TTC549 (cell line): Measurements from ENCODE around the gene USP7.
"Not testable (repeated sequence)": the region's sequence is repeated elsewhere in the genome, so short reads cannot be mapped to it uniquely, and the experiment has no call there.

Experiments used
- FAIRE-seq: peaks from 2 replicates; lab custom pipeline; 2012; peaks lifted over from hg19 to GRCh38; lab: Jason Lieb, UNC

The USP7 gene

DNA sequence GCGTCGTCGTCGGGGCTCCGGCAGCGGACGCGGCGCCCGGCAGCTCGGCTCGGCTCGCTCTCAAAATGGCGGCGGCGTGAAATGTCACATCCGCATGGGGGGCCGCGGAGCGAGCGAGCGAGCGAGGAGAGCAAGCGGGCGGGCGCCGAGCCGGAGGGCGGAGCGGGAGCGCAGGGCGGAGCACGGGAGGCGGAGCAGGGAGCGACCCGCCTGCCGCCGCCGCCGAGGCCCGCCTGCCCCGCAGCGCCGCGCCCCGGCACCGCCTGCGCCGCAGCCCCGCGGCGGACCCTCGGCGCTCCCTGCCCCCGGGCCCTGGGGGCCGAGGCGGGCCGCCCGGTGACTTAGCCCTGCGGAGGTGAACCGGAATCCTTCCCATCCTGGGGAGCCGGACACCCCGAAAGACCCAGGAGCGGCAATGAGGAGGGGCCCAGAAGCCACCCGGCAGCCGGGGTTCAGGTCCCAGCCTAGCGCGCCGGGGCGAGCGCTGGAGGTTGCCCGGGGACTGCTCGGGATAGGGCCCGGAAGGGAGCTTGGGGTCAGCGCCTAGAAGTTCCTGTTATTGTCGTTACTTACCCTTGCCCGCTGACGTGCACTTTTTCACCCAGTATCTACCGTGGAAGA is at the start of gene USP7:
Gene USP7 (minus strand): TSS at position 86 of the 621 bp plus-strand sequence. CDS start 621 bp downstream, outside the sequence.
- no peak for FAIRE-seq

- FAIRE-seq = no peak
Measured at GRCh38 chr16:9013508-9013864, 49.8 kb upstream of the USP7 start.

DNA sequence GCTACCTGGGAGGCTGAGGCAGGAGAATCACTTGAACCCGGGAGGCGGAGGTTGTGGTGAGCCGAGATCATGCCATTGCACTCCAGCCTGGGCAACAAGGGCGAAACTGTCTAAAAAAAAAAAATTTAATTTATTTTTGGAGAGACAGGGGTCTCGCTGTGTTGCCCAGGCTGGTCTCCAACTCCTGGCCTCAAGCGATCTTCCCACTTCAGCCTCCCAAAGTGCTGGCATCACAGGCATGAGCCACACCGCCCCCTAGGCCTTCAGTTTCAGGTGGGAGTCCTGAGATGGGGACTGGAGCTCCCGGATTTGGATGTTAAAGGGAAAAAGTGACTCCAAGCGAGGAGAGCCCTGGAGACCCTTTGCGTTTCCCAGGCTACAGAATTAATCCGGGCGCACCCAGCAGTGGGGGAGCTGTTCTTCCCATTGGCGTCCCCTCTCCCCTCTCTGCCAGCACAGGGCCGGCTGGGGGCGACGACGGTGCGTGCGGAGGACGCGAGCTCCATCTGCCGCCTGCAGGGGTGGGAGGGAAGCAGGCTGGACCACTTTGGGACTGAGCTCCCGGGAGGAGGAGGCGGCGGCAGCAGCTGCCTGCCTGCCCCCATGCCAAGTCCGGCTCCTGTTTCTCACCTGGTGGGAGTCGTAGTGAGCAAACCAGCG is 49.3 kb upstream of the USP7 start:
- FAIRE-seq = no peak

DNA sequence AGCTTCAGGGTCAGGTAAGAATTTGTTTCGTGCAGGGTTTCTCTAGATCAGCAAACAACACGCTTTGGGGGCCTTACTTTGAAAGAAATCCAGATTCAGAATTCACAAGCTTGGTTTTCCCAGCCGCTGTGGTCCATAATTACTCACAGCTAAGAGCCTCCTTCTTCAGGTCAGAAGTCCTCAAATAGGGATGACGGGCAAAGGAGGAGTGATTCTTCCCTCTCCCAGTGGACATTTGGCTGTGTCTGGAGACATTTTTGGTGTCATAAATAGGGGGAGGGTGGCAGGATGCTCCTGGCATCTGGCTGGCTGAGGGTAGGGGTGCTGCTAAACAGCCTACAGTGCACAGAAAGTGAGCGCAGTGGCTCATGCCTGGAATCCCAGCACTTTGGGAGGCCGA is 48.6 kb upstream of the USP7 start:
- no peak for FAIRE-seq

DNA sequence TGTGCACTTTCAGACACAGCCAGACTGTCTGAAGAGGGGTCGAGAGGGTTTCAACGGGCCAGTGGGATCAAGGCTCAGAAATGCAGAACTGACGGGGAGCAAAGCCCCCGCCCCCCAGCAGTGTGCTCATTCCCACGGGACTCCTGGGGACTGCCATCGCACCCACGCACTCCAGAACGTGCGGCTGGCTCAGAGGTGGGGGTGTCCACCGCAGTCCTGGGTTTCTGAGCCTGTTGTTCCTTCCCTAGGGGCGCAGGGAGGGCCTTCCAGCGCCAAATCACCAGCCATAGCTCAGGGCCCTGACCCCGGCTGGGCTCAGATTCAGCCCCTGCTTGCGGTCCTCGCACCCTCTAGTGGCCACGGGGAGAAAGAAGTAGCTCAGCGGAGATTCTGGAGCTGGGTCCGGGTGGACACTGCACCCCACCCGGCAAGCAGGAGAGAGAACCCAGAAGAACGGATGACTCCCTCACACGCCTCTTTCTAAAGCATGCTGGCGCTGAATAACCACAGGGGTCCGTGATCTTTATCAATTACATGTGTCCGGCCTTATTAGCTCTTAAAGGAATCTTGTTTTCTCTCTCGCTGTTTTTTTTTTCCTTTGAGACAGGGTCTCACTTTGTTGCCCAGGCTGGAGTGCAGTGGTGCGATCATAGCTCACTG is 45.0 kb upstream of the USP7 start:
- no peak for FAIRE-seq

DNA sequence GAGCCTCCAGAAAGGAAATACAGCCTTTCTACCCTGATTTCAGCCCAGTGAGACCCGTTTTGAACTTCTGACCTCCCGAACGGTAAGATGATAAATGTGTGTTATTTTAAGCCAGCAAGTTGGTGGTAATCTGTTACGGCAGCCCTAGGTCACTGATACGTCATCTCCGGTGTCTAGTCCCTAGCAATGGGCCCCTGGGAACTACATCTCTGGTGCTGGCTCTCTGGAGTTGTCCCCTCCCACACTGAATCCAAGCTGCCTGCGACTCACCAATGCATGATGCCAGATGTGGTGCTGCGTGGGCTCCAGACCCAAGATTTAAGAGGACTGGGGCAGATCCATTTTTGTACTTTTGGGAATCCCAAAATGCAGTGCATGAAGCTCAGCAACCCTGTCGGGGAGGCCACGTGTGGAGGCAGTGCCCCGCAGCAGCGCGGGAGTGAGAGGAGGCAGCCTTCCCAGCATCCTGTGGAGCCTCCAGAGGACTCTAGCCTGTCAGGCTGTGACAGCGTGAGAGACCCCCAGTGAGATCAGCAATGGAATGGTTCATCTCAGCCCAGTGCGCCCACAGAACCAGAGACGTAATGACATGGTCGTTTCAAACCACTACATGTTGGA is 43.6 kb upstream of the USP7 start:
- no peak for FAIRE-seq

GRCh38 chr16:9004183-9004582 is 40.5 kb upstream of the USP7 start:
- FAIRE-seq = no peak

- FAIRE-seq = no peak
Measured at GRCh38 chr16:9003763-9004162, 40.1 kb upstream of the USP7 start.

DNA sequence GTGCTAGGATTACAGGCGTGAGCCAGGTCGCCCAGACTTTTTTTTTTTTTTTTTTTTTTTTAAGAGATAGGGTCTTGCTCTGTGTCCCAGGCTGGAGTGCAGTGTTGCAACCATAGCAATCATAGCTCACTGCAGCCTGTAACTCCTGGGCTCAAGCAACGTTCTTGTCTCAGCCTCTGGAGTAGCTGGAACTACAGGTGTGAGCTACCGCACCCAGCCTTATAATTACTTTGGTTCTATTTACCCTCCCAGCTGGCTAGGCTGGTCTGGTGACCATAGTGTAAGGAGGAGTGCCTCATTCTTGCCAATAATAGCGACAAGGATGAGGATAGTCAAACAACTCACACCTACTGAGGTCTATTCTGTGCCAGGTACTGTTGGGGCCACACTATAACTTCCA is 39.6 kb upstream of the USP7 start:
- no peak for FAIRE-seq

GRCh38 chr16:9002042-9002441 is 38.3 kb upstream of the USP7 start:
- no peak for FAIRE-seq

DNA sequence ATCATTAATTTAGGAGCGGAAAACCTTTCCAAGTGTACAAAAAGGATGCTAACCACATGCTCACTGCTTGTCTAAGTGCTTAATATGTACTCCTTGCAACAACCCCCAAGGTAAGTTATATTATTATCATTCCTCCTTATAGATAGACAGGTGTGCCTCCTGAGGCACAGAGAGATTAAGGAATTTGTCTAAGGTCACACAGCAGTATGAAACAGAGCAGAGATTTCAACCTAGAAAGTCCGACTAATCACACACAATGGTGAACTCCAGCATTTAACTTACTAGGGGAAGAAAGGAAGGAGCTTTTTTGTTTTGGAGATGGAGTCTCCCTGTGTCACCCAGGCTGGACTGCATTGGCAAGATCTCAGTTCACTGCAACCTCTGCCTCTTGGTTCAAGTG is 37.0 kb upstream of the USP7 start:
- no peak for FAIRE-seq

GRCh38 chr16:8999800-9000199 is 36.1 kb upstream of the USP7 start:
- no peak for FAIRE-seq

- no peak for FAIRE-seq
Measured at GRCh38 chr16:8998108-8998507, 34.4 kb upstream of the USP7 start.

DNA sequence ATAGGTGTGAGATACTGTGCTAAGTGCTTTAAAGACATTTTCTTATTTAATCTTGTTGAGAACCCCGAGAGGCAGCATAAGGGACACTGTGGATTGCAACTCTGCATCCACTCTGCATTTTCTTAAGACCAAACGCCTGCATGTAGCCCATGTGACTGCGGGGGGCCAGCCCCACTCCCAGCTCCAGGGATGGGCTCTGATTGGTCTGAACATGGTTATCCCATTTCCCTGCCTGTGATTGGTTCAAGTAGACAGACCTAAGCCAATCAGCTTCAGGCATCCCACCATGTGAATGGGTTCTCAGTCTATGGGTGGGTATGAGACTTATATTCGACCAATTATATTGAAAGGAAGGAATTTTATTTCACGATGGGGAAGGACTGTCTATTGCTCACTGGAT is 33.2 kb upstream of the USP7 start:
- no peak for FAIRE-seq

DNA sequence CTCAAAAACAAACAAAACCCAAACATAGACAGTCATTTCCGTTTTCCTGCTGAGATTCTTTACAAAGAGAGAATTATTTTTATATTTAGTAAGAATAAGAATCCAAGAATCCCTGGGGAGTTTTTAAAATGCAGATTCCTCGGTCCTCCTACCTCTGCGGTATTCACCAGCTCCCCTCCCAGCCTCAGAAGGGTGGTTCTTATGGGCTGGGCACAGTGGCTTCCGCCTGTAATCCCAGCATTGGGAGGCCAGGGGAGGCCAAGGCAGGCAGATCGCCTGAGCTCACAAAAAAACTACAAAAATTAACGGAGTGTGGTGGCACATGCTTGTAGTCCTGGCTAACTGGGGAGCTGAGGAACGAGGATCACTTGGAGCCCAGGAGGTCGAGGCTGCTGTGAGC is 26.7 kb upstream of the USP7 start:
- no peak for FAIRE-seq

DNA sequence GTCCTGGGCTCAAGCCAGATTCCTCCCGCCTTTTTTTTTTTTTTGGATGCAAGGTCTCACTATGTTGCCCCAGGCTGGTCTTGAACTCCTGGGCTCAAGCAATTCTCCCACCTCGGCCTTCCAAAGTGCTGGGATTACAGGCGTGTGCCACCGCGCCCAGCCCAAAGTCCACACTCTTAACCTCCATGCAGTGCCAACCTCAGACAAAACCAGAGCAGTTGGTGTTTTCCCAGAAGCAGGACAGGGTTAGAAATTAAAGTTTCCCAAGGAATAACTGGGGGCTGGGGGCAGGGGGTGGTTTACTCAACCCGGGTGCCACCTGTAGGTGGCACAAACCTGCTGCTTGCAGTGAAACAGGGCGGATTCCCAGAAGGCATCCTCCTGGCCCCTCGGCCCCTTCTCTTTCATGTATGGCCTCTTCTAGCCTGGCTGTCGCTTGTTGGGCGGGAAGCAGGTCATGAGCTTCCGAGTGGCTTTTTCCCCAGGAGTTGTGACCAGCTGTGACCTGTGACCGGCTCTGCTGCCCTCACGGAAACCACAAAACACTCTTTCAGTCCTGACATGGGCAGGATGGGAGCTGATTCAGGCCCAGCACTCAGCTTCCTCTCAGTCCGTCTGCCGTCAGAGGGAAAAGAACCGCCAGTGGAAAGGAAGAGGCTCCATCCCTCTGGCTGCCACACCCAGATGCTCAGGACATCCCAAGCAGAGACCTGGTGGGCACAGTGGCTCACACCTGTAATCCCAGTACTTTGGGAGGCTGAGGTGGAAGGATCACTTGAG is 25.6 kb upstream of the USP7 start:
- no peak for FAIRE-seq

DNA sequence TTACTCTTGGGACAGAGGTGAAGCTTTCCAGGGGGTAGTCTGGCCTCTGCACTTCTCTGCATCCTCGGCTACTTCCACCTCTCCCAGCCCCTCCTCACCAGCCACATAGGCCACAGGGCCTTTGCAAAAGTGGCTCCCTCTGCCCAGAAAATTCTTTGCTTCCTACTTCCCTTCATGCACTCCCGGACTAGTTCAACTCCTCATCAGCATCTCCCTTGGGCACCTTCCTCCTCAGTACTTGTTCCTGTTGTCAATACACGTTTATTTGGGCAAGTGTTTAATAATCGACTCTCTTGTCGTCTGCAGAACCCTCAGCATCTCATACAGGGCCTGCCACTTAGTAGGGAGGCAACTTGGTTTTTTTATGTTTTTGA is 23.1 kb upstream of the USP7 start:
- FAIRE-seq = no peak

- FAIRE-seq = no peak
Measured at GRCh38 chr16:8986111-8986510, 22.4 kb upstream of the USP7 start.

DNA sequence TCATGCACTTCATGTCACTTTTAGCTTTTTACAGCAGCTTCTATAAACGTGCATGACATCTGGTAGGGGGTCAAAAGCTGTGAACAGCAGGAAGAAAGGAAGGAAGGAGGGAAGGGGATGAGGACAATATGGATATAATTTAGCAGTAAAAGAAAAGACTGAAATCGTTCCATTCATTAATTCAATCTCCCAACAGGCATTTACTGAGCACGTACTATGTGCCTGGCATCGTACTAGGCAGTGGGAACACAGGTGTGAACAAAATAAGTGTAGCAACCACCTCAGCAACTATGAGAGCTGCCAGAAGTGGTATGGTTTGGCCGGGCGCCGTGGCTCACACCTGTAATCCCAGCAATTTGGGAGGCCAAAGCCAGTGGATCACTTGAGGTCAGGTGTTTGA is 19.1 kb upstream of the USP7 start:
- no peak for FAIRE-seq

DNA sequence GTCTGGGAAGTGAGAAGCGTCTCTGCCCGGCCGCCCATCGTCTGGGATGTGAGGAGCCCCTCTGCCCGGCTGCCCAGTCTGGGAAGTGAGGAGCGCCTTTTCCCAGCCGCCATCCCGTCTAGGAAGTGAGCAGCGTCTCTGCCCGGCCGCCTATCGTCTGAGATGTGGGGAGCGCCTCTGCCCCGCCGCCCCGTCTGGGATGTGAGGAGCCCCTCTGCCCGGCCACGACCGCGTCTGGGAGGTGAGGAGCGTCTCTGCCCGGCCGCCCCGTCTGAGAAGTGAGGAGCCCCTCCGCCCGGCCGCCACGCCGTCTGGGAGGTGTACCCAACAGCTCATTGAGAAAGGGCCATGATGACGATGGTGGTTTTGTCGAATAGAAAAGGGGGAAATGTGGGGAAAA is 18.2 kb upstream of the USP7 start:
- FAIRE-seq = not testable (repeated sequence)

DNA sequence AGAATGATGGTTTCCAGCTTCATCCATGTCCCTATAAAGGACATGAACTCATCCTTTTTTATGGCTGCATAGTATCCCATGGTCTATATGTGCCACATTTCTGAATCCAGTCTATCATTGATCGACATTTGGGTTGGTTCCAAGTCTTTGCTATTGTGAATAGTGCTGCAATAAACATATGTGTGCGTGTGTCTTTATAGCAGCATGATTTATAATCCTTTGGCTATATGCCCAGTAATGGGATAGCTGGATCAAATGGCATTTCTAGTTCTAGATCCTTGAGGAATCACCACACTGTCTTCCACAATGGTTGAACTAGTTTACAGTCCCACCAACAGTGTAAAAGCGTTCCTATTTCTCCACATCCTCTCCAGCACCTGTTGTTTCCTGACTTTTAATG is 12.5 kb upstream of the USP7 start:
- FAIRE-seq = not testable (repeated sequence)

- no peak for FAIRE-seq
Measured at GRCh38 chr16:8975039-8975438, 11.3 kb upstream of the USP7 start.
